G401 (cell line): Measurements from ENCODE around the gene NEK1. TPM values are rescaled to one million over a fixed set of nuclear protein-coding genes. Genes with fewer than 3 reads are reported as not detected.
"Not testable (repeated sequence)": the region's sequence is repeated elsewhere in the genome, so short reads cannot be mapped to it uniquely, and the experiment has no call there.

Source experiments
- DNase-seq: peaks from one replicate; pipeline ENCODE4 v3.0.0-alpha.2; 2015; ENCODE audit warnings: low spot score
- in situ Hi-C: cut with HindIII; loops from 2 replicates; pipeline ENCODE4 v1.10.0; 2016; ENCODE audit warnings: low sequenced_read_pairs, mixed read lengths
- total RNA-seq: library from RNA; depleted of rRNA; stranded (reverse); fragments of >200 nt; shearing (Covaris generic); gene quantifications from 2 replicates; pipeline ENCODE4 v1.2.3, GENCODE V29; 2014

NEK1 gene
- total RNA-seq, 1 experiment from 2014 or later = 3.9 TPM

DNA sequence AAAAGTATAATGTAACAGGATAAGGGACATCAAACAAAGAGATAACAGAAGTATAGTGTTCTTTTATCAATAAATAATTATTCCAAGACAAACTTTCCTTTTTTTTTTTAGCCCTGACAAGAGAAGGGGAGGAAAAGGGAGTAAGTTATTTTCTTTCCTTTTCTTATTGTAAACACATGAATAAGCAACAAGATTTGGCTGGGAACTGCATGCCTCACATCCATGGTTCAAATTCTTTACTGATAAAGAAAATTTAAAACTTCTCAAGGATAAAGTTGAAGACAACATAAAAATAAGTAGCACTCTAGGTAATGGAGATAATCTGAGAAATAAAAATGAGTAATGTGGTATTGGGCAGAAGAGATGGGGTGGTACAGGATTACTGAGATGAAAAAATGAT, 71.6 kb downstream of the NEK1 start:
- no peak for DNase-seq
- in situ Hi-C loops = no loop called here

DNA sequence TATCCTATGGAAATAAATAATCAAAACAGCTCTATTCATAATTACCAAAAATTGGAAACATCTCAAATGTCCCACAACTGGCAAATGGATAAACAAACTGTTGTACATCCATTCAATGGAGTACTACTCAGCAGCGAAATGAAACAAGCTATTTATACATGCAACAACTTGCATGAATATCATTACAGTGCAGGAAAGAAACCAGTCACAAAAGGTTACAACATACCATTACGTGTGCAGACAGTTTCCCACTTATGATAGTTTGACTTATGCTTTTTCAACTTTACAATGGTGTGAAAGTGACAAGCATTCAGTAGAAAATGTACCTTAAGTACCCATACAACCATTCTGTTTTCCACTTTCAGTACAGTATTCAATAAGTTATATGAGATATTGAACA, 82.3 kb downstream of the NEK1 start:
- DNase-seq = no peak
- in situ Hi-C loops = no loop called here

DNA sequence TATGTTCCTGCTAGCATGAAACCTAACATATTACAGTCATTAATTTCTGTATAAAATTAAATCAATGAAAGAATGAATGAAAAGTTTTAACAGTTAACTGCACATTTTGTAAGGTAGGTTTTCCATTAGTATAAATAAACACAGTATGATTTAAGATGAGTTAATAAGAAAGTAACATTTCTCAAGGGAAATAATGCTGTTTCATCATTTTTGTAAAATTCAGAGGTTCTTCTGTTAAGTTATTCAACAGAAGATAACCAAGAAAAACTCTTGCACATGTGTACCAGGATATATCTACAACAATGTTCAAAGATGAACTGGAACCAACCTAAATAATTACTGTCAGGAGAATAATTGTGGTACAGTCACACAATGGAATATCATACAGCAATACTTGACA, 88.6 kb downstream of the NEK1 start:
- no peak for DNase-seq
- in situ Hi-C loops = no loop called here

DNA sequence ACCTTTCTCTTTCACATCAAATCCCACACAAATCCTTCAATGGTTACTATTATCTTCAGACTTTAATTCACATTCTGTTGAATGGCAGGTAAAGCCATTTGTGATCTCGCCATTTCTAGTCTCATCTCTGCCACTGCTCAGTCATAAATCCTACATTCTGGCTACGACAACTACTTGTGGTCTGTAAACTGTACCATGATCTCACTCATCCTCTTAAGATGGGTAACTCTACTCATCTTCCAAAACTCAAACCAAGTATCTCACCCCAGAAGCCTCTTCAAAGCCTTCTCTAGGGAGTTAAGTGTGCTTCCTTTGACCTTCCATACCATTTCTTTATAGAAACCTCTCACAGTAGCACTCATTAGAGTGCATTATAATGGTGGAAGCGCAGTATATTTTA, 101.8 kb downstream of the NEK1 start:
- in situ Hi-C loops = no loop called here

DNA sequence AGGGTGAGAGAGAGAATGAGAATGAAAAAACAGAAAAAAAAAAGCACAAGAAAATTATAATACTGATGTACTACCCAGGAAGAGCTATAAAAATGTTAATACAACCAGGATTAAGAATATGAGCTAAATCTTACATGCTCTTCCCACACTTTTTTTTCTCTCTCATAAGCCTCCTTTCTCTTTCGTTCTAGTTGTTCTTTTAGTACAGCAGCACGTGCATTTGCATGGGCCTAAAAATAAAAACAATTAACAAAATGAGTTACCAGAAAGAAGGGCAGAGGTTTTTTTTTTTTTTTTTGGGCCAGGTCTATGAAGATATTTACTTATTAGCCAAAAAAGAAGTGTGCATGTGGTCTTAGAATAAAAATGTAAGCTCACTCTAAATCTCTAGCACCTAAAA, 105.5 kb downstream of the NEK1 start:
- in situ Hi-C loops = no loop called here

More for the DNA sequence above, 101.8 kb downstream of the NEK1 start:
- no peak for DNase-seq

DNA sequence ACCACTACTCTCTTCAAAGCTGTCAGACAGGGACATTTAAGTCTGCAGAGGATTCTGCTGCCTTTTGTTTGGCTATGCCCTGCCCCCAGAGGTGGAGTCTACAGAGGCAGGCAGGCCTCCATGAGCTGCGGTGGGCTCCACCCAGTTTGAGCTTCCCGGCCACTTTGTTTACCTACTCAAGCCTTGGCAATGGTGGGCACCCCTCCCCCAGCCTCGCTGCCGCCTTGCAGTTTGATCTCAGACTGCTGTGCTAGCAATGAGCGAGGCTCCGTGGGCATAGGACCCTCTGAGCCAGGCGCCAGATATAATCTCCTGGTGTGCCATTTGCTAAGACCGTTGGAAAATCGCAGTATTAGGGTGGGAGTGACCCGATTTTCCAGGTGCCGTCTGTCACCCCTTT, 112.5 kb downstream of the NEK1 start:
- DNase-seq, in situ Hi-C loops: not testable (repeated sequence)

More for the DNA sequence above, 105.5 kb downstream of the NEK1 start:
- no peak for DNase-seq

DNA sequence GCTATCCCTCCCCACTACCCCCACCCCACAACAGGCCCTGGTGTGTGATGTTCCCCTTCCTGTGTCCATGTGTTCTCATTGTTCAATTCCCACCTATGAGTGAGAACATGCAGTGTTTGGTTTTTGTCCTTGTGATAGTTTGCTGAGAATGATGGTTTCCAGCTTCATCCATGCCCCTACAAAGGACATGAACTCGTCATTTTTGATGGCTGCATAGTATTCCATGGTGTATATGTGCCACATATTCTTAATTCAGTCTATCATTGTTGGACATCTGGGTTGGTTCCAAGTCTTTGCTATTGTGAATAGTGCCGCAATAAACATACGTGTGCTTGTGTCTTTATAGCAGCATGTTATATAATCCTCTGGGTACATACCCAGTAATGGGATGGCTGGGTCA, 118.1 kb downstream of the NEK1 start:
- in situ Hi-C loops, DNase-seq: not testable (repeated sequence)

DNA sequence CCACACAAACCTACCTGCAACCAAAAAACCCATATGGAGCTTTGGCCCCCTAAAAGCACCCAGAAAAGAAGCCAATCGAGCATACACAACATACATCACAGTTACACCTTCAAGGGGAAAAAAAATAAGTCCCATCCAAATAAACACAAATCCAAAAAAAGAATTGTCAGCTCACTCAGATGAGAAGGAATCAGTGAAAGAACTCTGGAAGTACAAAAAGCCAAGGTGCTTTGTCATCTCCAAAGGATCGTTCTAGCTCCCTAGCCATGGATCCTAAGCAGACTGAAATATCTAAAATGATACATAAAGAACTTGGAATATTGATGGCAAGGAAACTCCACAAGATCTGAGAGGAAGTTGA, 119.2 kb downstream of the NEK1 start:
- in situ Hi-C loops = no loop called here
- DNase-seq = no peak

DNA sequence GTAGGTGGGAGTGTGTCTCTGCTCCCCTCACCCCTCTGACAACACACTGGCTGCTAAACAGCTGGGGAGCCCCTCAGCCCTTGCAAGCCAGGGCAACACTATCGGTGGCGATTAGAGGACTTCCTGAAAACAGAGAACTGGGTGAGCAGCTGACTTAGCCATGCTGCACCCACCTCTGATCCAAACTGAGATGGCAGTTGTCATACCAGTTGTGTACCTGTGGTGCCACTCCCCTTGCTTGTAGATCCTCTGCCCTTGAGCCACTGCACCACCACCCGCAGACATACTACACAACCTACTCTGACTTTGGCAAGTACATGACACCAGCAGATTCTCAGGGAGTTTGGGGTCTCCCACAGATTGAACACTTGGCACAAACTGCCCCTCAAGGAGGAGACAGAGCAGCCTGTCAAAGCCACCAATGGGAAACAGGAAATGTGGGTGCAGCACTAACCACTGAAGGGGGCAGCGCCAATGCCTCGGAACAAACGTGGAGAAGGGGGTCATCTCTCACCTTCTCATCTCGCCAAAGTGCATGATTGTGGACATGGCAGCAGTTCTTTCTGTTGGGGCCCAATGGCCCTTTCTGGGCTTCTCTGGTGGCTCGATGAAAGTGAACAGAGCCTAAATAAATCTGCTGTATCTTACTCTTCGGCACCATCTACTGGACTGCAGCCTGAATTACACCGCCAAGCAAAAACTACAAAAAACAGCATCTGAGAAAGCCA, 119.8 kb downstream of the NEK1 start:
- DNase-seq = no peak
- in situ Hi-C loops = no loop called here

DNA sequence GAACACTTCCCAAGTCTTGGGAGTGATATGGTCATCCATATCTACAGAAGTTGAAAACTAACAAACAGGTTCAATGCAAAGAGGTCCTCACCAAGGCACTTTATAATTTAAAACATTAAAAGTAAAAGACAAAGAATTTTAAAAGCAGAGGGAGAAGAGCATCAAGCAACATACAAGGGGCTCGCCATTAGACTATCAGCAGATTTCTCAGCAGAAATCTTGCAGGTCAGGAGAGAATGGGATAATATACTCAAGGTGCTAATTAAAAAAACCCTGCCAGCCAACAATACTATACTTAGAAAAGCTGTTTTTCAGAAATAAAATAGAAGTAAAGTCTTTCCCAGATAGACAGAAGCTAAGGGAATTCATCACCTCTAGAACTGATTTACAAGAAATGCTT, 121.2 kb downstream of the NEK1 start:
- DNase-seq = no peak
- in situ Hi-C loops = no loop called here

DNA sequence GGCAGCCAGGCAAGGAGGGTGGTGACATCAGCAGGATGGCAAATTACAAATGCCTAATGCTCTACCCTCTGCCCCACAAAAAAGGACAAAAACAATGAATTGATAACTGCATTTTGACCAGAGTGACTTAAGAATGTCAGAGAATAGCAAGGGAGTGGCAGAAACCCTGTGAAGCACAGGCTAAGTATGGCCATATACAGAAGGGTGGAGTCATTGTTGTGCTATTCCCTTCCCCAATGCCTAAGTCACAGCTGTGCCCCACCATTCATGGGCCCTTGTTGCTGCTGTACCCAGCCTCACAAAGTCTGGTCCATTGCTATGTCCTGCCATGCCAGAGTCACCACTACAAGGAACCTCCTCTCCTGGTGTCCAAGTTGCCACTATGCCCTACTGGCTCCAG, 123.1 kb downstream of the NEK1 start:
- no peak for DNase-seq
- in situ Hi-C loops = no loop called here

DNA sequence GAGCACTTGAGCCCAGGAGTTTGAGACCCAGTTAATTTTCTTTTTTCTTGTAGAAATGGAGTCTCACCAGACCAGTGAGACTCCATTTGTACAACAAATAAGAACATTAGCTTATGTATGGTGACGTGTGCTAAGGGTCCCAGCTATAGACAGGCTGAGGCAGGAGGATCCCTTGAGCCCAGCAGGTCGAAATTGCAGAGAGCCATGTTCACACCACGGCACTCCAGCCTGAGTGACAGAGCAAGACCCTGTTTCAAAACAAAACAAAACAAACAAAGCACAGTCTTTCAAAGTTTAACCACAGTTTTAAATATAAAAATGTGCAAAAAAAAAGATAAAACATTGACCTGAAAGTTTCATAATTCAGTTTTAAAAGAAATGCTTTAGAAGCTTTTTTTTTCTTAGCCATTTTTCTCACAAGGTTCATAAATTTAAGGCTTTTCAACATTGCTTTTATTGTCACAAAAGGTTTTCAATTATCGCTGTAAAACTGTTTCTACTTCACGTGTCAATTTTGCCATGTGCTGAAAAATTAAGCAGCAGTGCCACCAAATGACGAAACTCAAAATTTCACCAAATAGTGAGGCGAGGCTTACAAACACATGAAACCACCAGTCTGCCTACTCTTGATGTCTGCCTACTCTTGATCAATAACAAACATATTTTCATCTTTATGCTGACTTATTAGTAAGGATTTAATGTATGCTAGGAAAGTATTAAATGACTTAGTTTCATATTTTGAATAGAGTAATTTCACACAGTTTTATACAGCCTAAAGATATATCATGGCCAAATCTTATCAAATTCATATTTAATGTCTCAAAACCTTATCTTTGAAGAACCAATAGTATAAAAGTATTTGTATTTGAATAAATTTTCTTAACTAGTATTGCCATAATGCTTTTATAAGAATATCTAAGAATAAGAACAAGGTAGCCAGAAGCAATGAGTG, 126.3 kb downstream of the NEK1 start:
- in situ Hi-C loops = no loop called here
- DNase-seq = peak; percentile 56

DNA sequence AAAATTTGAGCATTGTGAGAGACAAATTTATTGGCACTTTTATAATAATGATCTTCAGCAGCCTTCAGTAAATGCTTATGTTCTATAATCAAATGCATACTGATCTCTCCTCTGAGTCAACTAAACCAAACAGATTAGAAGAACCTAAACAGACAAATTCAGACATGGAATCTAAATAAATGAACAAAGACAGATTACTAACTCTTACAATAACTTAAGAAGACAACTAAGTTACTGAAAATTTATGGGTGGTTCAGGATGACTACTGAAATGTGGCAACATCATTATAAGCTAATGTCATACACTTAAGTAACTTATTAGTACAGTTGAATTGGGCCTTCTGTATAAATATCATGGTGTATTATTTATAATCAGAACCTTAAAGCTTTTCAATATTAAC, 127.3 kb downstream of the NEK1 start:
- in situ Hi-C loops = no loop called here
- DNase-seq = no peak

DNA sequence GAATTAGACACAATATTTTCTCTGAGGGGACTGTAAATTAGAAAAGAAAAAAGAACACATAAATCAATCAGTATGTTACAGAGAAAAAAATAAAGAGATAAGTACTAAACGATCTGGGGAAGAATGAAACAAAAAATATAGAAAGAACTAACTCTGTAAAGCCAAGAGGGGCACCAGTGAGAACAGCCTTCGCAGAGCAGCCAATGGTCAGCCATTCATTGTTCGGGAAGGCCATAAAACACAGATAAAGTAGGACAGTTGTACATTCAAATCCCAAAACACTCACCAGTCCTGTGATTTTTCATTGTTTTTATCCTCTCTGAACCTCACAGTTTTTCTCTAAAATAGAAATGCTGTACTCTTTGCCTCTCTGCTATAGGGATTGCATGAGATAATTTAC, 127.9 kb downstream of the NEK1 start:
- in situ Hi-C loops = no loop called here
- DNase-seq = no peak

DNA sequence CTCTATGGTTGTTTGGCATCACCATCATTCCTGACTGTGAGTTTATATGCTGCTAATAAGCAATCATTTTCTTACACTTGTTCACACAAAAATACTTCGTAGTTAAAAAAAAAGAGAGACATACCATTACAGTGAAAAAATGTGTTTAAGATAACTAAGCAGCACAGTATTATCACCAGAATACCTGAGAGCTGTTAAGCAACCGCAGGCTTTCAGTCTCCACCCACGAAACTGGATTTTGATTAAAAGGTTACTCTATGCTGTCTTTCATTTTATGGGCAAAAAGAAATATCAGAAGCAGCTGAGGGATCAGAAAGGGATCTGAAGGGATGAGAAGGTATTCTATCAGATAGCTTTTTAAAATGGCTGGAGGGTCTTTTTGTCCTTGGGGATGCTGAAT, 148.3 kb downstream of the NEK1 start:
- in situ Hi-C loops = no loop called here
- DNase-seq = no peak

DNA sequence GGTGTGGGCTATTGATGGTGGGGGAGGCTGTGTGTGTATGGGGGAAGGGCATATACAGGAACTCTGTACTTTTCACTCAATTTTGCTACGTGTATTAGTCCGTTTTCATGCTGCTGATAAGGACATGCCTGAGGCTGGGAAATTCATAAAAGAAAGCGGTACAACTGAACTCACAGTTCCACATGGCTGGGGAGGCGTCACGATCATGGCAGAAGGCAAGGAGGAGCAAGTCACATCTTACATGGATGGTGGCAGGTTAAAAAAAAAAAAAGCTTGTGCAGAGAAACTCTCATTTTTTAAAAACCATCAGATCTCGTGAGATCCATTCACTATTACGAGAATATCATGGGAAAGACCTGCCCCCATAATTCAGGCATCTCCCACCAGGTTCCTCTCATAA, 152.3 kb downstream of the NEK1 start:
- in situ Hi-C loops = no loop called here
- DNase-seq = no peak

DNA sequence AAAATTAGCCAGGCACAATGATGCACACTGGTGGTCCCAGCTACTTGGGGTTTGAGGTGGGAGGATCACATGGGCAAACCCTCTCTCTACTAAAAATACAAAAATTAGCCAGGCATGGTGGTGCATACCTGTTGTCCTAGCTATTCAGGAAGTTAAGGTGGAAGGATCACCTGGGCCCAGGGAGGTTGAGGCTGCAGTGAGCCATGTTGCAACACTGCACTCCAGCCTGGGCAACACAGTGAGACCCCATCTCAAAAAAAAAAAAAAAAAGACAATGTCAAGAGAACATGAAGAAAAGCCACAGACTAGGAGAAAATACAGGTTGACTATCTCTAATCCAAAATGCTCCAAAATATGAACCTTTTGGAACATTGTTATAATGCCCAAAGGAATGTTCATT, 153.8 kb downstream of the NEK1 start:
- in situ Hi-C loops = no loop called here
- no peak for DNase-seq

DNA sequence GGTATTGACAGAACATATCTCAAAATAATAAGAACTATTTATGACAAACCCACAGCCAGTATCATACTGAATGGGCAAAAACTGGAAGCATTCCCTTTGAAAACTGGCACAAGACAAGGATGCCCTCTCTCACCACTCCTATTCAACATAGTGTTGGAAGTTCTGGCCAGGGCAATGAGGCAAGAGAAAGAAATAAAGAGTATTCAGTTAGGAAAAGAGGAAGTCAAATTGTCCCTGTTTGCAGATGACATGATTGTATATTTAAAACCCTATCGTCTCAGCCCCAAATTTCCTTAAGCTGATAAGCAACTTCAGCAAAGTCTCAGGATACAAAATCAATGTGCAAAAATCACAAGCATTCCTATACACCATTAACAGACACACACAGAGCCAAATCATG, 159.7 kb downstream of the NEK1 start:
- DNase-seq, in situ Hi-C loops: not testable (repeated sequence)

DNA sequence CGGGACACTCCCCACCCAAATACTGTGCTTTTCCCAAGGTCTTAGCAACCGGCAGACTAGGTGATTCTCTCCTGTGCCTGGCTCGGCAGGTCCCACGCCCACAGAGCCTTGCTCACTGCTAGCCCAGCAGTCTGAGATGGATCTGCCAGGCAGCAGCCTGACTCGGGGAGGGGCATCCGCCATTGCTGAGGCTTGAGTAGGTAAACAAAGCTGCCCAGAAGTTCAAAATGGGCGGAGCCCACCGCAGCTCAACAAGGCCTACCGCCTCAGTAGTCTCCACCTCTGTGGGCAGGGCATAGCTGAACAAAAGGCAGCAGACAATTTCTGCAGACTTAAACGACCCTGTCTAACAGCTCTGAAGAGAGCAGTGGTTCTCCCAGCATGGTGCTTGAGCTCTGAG, 163.4 kb downstream of the NEK1 start:
- DNase-seq, in situ Hi-C loops: not testable (repeated sequence)

DNA sequence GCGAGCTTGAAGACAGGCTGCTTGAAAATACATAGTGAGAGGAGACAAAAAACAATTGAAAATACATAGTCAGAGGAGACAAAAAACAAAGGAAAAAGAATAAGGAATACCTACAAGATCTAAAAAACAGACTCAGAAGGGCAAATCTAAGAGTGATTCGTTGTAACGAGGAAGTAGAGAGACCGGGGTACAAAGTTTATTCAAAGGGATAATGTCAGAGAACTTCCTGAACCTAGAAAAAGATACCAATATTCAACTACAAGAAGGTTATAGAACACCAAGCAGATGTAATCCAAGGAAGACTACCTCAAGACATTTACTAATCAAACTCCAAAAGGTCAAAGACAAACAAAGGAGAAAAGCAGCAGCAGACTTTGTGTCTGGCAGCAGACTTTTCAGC, 165.6 kb downstream of the NEK1 start:
- DNase-seq = no peak
- in situ Hi-C loops = no loop called here

DNA sequence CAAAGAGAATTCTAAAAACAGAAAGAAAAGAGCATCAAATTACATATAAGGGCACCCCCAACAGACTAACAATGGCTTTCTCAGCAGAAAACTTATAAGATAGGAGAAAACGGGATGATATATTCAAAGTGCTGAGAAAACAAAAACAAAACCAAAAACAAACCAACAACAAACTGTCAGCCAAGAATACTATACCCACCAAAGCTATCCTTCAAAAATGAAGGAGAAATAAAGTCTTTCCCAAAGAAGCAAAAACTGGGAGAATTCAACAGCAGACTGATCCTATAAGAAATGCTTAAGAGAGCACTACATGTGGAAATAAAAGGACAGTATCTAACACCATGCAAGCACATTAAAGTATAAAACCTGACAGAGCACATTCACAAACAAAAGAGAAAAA, 168.6 kb downstream of the NEK1 start:
- DNase-seq = no peak
- in situ Hi-C loops = no loop called here
